Tibial artery (tissue), 4 donors: ENCODE measurements around the gene PABPC1L.

ENCODE experiments used
- DNase-seq, 2 donors: peaks; one replicate each; pipeline ENCODE4 v3.0.0-alpha.2; 2019
- H3K27ac ChIP-seq, 2 donors: fragments of 200-600 bp; sonication (generic) in 1 of 2; 1 replicate in 1 of 2; 2 replicates in 1 of 2; pipeline ENCODE4 v1.5.1; 2018 to 2019; ENCODE audit warnings: mild to moderate bottlenecking in 1 of 2
- H3K27me3 ChIP-seq, 2 donors: fragments of 200-600 bp; sonication (generic) in 1 of 2; one replicate each; pipeline versions ENCODE4 v1.5.1 to v1.6.0; 2016 to 2019
- H3K36me3 ChIP-seq, 3 donors: fragments of 200-600 bp; sonication (generic) in 2 of 3; one replicate each; pipeline ENCODE4 v1.5.1; 2016 to 2019; ENCODE audit warnings: mild to moderate bottlenecking in 2 of 3
- H3K4me1 ChIP-seq, 4 donors: fragments of 200-600 bp; sonication (generic) in 2 of 4; 1 replicate in 3 of 4; 2 replicates in 1 of 4; pipeline ENCODE4 v1.5.1; 2016 to 2019
- H3K4me3 ChIP-seq, 2 donors: fragments of 200-600 bp; sonication (generic) in 1 of 2; 1 replicate in 1 of 2; 2 replicates in 1 of 2; pipeline ENCODE4 v1.5.1; 2018 to 2019; ENCODE audit warnings: mild to moderate bottlenecking in 2 of 2
- H3K9me3 ChIP-seq, 3 donors: fragments of 200-600 bp; sonication (generic) in 1 of 3; one replicate each; pipeline ENCODE4 v1.5.1; 2016 to 2019
- CTCF ChIP-seq, 2 experiments: fragments of 200-600 bp in 1 of 2; fragments of 450-650 bp in 1 of 2; IDR thresholded peaks; one replicate each; pipeline ENCODE4 v1.5.1; 2017 to 2019; ENCODE audit warnings: antibody characterized with exemption in 2 of 2, mild to moderate bottlenecking in 1 of 2, moderate library complexity in 1 of 2
- intact Hi-C: fragments of 100-400 bp; cut with DNase I; formaldehyde crosslinking; loops from one replicate; pipeline ENCODE4 v1.15.0; 2023; ENCODE audit warnings: low total_unique reads

PABPC1L gene

GRCh38 chr20:44969300-44969894 is 59.5 kb downstream of the PABPC1L start:
- DNase-seq, result no peak
- Histone ChIP-seq H3K4me1 (peaks cover 0 to 24% (median 10%) of the 10 kb centered on the region in 4 donors), H3K27me3 (no peaks in the 10 kb centered on the region), H3K4me3 (no peak overlapping the region), H3K36me3 (peaks cover 15 to 22% (median 20%) of the 10 kb centered on the region in 3 donors), H3K27ac (no peak overlapping the region), H3K9me3 (no peaks in the 10 kb centered on the region)
- intact Hi-C loops, result no loop called here
- TF ChIP-seq CTCF (IDR thresholded peaks at IDR 0.05), result no peak

GRCh38 chr20:44970243-44970757 is 60.4 kb downstream of the PABPC1L start:
- Histone ChIP-seq H3K4me3 (no peak overlapping the region), H3K4me1 (peaks cover 0 to 24% (median 10%) of the 10 kb centered on the region in 4 donors), H3K27me3 (no peaks in the 10 kb centered on the region), H3K9me3 (no peaks in the 10 kb centered on the region), H3K27ac (no peak overlapping the region), H3K36me3 (peaks cover 24 to 31% (median 27%) of the 10 kb centered on the region in 3 donors)
- TF ChIP-seq CTCF (IDR thresholded peaks at IDR 0.05), result no peak
- intact Hi-C loops, result no loop called here
- DNase-seq, result no peak

- no peak for TF ChIP-seq CTCF (IDR thresholded peaks at IDR 0.05)
- Histone ChIP-seq H3K4me1 (peaks cover 0 to 6% (median under 1%) of the 10 kb centered on the region in 4 donors), H3K9me3 (no peaks in the 10 kb centered on the region), H3K4me3 (no peak overlapping the region), H3K36me3 (peaks cover 27 to 48% (median 33%) of the 10 kb centered on the region in 3 donors), H3K27me3 (no peaks in the 10 kb centered on the region), H3K27ac (no peak overlapping the region)
- DNase-seq, result no peak
- intact Hi-C loops, result no loop called here
These were observed 63.2 kb downstream of the PABPC1L start for GRCh38 chr20:44973053-44973452.

- Histone ChIP-seq H3K4me1 (no peaks in the 10 kb centered on the region), H3K36me3 (peaks cover 32 to 74% (median 50%) of the 10 kb centered on the region in 3 donors), H3K9me3 (no peaks in the 10 kb centered on the region), H3K4me3 (no peak overlapping the region), H3K27ac (no peak overlapping the region), H3K27me3 (no peaks in the 10 kb centered on the region)
- TF ChIP-seq CTCF (IDR thresholded peaks at IDR 0.05), result no peak
- DNase-seq, result no peak
- intact Hi-C loops, result no loop called here
These were observed 66.8 kb downstream of the PABPC1L start for GRCh38 chr20:44976698-44977097.

- TF ChIP-seq CTCF (IDR thresholded peaks at IDR 0.05), result no peak
- no peaks in the 10 kb centered on the region for H3K4me1 ChIP-seq
- H3K4me3 ChIP-seq, result no peak overlapping the region
- peaks cover 25 to 74% (median 43%) of the 10 kb centered on the region in 3 donors for H3K36me3 ChIP-seq
- no peaks in the 10 kb centered on the region for H3K27me3 ChIP-seq
- peak in 1 of 2 donors; percentile 48 for DNase-seq
- no peaks in the 10 kb centered on the region for H3K9me3 ChIP-seq
- H3K27ac ChIP-seq, result no peak overlapping the region
- intact Hi-C loops, result no loop called here
These were observed 69.3 kb downstream of the PABPC1L start for GRCh38 chr20:44979090-44979621.
